Body of pancreas (tissue), 4 donors: ENCODE data around the gene CYP1A2.

Experiments
- POLR2A ChIP-seq, 3 donors: fragments of 450-650 bp; IDR thresholded peaks; one replicate each; pipeline ENCODE4 v1.6.1; 2016; ENCODE audit warnings: antibody characterized with exemption in 3 of 3, mild to moderate bottlenecking in 2 of 3
- TF ChIP-seq, protein P1 (sequence below), 7 experiments: fragments of 450-650 bp in 4 of 7; fragments of 200-600 bp in 3 of 7; sonication (generic) in 3 of 7; IDR thresholded peaks; one replicate each; pipeline ENCODE4 v1.5.1; 2016 to 2019; ENCODE audit warnings: antibody characterized with exemption in 7 of 7

DNA sequence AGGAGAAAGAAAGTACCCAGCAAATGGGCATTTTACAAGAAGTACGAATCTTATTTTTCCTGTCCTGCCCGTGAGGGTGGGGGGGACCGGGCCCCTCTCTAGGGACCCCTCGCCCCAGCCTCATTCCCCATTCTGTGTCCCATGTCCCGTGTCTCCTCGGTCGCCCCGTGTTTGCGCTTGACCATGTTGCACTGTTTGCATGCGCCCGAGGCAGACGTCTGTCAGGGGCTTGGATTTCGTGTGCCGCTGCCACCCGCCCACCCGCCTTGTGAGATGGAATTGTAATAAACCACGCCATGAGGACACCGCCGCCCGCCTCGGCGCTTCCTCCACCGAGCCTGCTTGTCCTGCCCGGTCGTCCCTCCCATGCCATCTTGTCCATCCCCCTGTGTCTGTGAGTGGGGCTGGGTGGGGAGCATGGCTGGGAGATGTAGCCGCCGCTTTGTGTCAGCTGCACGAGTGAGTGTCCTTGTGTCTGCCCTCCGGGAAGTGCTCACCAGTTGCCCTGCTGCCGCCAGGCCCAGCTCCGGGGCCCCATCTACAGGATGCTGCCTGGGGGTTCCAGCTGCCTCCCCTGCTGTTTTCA is 54.3 kb downstream of the CYP1A2 start:
- TF ChIP-seq, protein P1, sequence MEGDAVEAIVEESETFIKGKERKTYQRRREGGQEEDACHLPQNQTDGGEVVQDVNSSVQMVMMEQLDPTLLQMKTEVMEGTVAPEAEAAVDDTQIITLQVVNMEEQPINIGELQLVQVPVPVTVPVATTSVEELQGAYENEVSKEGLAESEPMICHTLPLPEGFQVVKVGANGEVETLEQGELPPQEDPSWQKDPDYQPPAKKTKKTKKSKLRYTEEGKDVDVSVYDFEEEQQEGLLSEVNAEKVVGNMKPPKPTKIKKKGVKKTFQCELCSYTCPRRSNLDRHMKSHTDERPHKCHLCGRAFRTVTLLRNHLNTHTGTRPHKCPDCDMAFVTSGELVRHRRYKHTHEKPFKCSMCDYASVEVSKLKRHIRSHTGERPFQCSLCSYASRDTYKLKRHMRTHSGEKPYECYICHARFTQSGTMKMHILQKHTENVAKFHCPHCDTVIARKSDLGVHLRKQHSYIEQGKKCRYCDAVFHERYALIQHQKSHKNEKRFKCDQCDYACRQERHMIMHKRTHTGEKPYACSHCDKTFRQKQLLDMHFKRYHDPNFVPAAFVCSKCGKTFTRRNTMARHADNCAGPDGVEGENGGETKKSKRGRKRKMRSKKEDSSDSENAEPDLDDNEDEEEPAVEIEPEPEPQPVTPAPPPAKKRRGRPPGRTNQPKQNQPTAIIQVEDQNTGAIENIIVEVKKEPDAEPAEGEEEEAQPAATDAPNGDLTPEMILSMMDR (IDR thresholded peaks at IDR 0.05): no peak
- TF ChIP-seq POLR2A (IDR thresholded peaks at IDR 0.05): no peak
